K562 (cell line): ENCODE measurements around the gene KLHL18. TPM values are rescaled to one million over a fixed set of nuclear protein-coding genes. Genes with fewer than 3 reads are reported as not detected.

Experiments
- ATAC-seq: fragments of 200-7000 bp; cut with Tn5 transposase; 3 replicates; pipeline ENCODE4 v1.9.1; 2020; ENCODE audit warnings: moderate library complexity
- BruUV-seq: library from RNA; stranded (reverse); fragments of 400-500 nt; replicated peaks from 2 replicates; lab custom pipeline; 2021; lab: Mats Ljungman, UMichigan
- CTCF ChIA-PET: fragments of 300-600 bp; formaldehyde crosslinking; extraction: SDS; loops from one replicate; lab custom pipeline; 2021; ENCODE audit warnings: low intra/inter-chr PET ratio; lab: Yijun Ruan, JAX
- POLR2A ChIA-PET: fragments of 300-600, 350-650 bp; sonication (Branson Sonifier 250); formaldehyde crosslinking; extraction: SDS; loops from one replicate; lab custom pipeline; 2021; ENCODE audit warnings: antibody characterized with exemption, inconsistent platforms; lab: Yijun Ruan, JAX
- DNase-seq, 4 experiments: peaks; one replicate each; pipeline versions ENCODE4 v3.0.0 to v3.0.0-alpha.2; 2011 to 2018; ENCODE audit warnings: low spot score in 3 of 4, mixed read lengths in 3 of 4; ENCODE audit errors: extremely low read depth in 1 of 4
- FAIRE-seq: peaks from 2 replicates; lab custom pipeline; 2011; peaks lifted over from hg19 to GRCh38; lab: Jason Lieb, UNC
- H2AFZ ChIP-seq: 2 replicates; pipeline ENCODE4 v1.6.0; 2011; ENCODE audit warnings: low read depth, low read length, control low read depth, inconsistent platforms
- H3K27ac ChIP-seq: fragments of 200-600 bp; 3 replicates; pipeline ENCODE4 v1.8.0; 2011; ENCODE audit warnings: low read depth, mild to moderate bottlenecking, control low read depth, inconsistent platforms, low read length, moderate library complexity, mixed read lengths; ENCODE audit errors: extremely low read depth
- H3K27me3 ChIP-seq, 2 experiments: fragments of 300-600 bp in 1 of 2; 2 replicates in 1 of 2; 3 replicates in 1 of 2; pipeline versions ENCODE4 v1.6.0 to v1.8.0; 2011; ENCODE audit warnings: inconsistent platforms in 2 of 2, low read length in 2 of 2, mild to moderate bottlenecking in 1 of 2, mixed read lengths in 1 of 2, moderate library complexity in 1 of 2; ENCODE audit not compliant: control insufficient read depth in 2 of 2, insufficient read depth in 2 of 2
- H3K36me3 ChIP-seq: fragments of 300-600 bp; 3 replicates; pipeline ENCODE4 v1.8.0; 2011; ENCODE audit warnings: mild to moderate bottlenecking, low read length, inconsistent platforms; ENCODE audit not compliant: control insufficient read depth, insufficient read depth
- H3K4me1 ChIP-seq, 2 experiments: fragments of 200-600 bp in 1 of 2; replicated peaks in 1 of 2; 2 replicates in 1 of 2; 3 replicates in 1 of 2; pipeline versions ENCODE4 v1.5.1 to v1.8.0; 2011; ENCODE audit warnings: inconsistent platforms in 2 of 2, low read length in 2 of 2, mild to moderate bottlenecking in 1 of 2, mixed read lengths in 1 of 2, moderate library complexity in 1 of 2; ENCODE audit not compliant: control insufficient read depth in 2 of 2, insufficient read depth in 2 of 2
- H3K4me2 ChIP-seq: 2 replicates; pipeline ENCODE4 v1.6.1; 2011; ENCODE audit warnings: low read length, control low read depth, inconsistent platforms, mixed read lengths; ENCODE audit not compliant: insufficient read depth
- H3K4me3 ChIP-seq: fragments of 200-600 bp; sonication (generic), shearing (Covaris generic); 2 replicates; pipeline ENCODE4 v1.5.1; 2016; ENCODE audit warnings: control low read depth, inconsistent platforms
- H3K79me2 ChIP-seq: fragments of 200-600 bp; 3 replicates; pipeline ENCODE4 v1.8.0; 2011; ENCODE audit warnings: low read length, inconsistent platforms; ENCODE audit not compliant: control insufficient read depth, insufficient read depth
- H3K9ac ChIP-seq, 2 experiments: 2 replicates each; pipeline versions ENCODE4 v1.6.0 to v1.6.1; 2011; ENCODE audit warnings: low read depth in 2 of 2, low read length in 2 of 2, control low read depth in 1 of 2, inconsistent platforms in 1 of 2, mild to moderate bottlenecking in 1 of 2, mixed read lengths in 1 of 2; ENCODE audit not compliant: insufficient read depth in 1 of 2
- H3K9me1 ChIP-seq: one replicate; pipeline ENCODE4 v1.6.0; 2011; ENCODE audit warnings: inconsistent platforms, mild to moderate bottlenecking, low read length, moderate library complexity; ENCODE audit not compliant: control insufficient read depth, insufficient read depth
- H3K9me3 ChIP-seq: replicated peaks from 2 replicates; pipeline ENCODE4 v1.5.1; 2011; ENCODE audit warnings: low read depth, low read length, inconsistent platforms; ENCODE audit not compliant: control insufficient read depth, insufficient read depth
- H4K20me1 ChIP-seq: replicated peaks from 2 replicates; pipeline ENCODE4 v1.6.1; 2011; ENCODE audit warnings: low read length, inconsistent platforms, mixed read lengths; ENCODE audit not compliant: control insufficient read depth, insufficient read depth
- CBX1 ChIP-seq: sonication (generic); IDR thresholded peaks from 2 replicates; pipeline ENCODE4 v1.6.1; 2016; ENCODE audit warnings: antibody characterized with exemption, low read depth, mild to moderate bottlenecking
- CHCHD3 ChIP-seq: fragments of 250-450 bp; sonication (Bioruptor Pico); IDR thresholded peaks from 2 replicates; pipeline ENCODE4 v2.1.2; 2022; ENCODE audit warnings: mild to moderate bottlenecking
- ESRRB ChIP-seq: fragments of 250-450 bp; sonication (Bioruptor Pico); IDR thresholded peaks from 2 replicates; pipeline ENCODE4 v1.5.0; 2020; ENCODE audit warnings: mild to moderate bottlenecking, moderate library complexity, borderline replicate concordance
- EZH2 ChIP-seq: IDR thresholded peaks from 2 replicates; pipeline ENCODE4 v1.6.1; 2012; ENCODE audit warnings: low read depth, mild to moderate bottlenecking, inconsistent platforms, low read length, borderline replicate concordance
- HMG20B ChIP-seq: fragments of 250-450 bp; sonication (Bioruptor Pico); IDR thresholded peaks from 2 replicates; pipeline ENCODE4 v1.5.0; 2021; ENCODE audit warnings: mild to moderate bottlenecking
- HNRNPL ChIP-seq: fragments of 200-400 bp; formaldehyde crosslinking; IDR thresholded peaks from 2 replicates; pipeline ENCODE4 v1.6.1; 2017; ENCODE audit warnings: low read depth, mild to moderate bottlenecking, low read length
- MED1 ChIP-seq: sonication (generic); formaldehyde crosslinking; IDR thresholded peaks from 2 replicates; pipeline ENCODE4 v1.8.1; 2023; ENCODE audit warnings: missing genetic modification reagents, borderline replicate concordance
- MYC ChIP-seq, 2 experiments: fragments of 250-450 bp in 1 of 2; sonication (Bioruptor Pico) in 1 of 2; IDR thresholded peaks; 2 replicates each; pipeline versions ENCODE4 v1.5.1 to v1.6.1; 2012 to 2021; ENCODE audit warnings: low read depth in 2 of 2, borderline replicate concordance in 1 of 2, improper control_type of control experiment in 1 of 2, low read length in 1 of 2, mild to moderate bottlenecking in 1 of 2, moderate library complexity in 1 of 2
- SMARCB1 ChIP-seq: IDR thresholded peaks from 2 replicates; pipeline ENCODE4 v1.6.1; 2011; ENCODE audit warnings: improper control_type of control experiment, low read depth; ENCODE audit not compliant: insufficient read length
- SMC3 ChIP-seq: conservative IDR thresholded peaks from 2 replicates; pipeline ENCODE4 v1.6.1; 2011; ENCODE audit warnings: low read depth, low read length, improper control_type of control experiment; ENCODE audit not compliant: insufficient read depth
- STAG1 ChIP-seq: sonication (generic); formaldehyde crosslinking; IDR thresholded peaks from 2 replicates; pipeline ENCODE4 v1.5.0; 2020; ENCODE audit warnings: missing genetic modification reagents, borderline replicate concordance
- ZFPM2 ChIP-seq: fragments of 250-450 bp; sonication (Bioruptor Pico); IDR thresholded peaks from 2 replicates; pipeline ENCODE4 v1.5.1; 2022; ENCODE audit warnings: mild to moderate bottlenecking
- ZNF695 ChIP-seq: fragments of 450-650 bp; formaldehyde crosslinking; IDR thresholded peaks from 2 replicates; pipeline ENCODE4 v1.4.0; 2020; ENCODE audit warnings: mild to moderate bottlenecking, moderate library complexity
- WGBS: fragments of 100-300 bp; shearing (Covaris generic); methylation state at CpG from one replicate; pipeline ENCODE4 v1.1.6; 2016; ENCODE audit warnings: low coverage, mixed read lengths; ENCODE audit not compliant: insufficient coverage; ENCODE audit errors: missing lambda C conversion rate; 5-methylcytosine and 5-hydroxymethylcytosine counted together
- in situ Hi-C: fragments of 300-500 bp; cut with MboI; formaldehyde crosslinking; loops from 4 replicates; pipeline ENCODE4 v1.15.0; 2018; ENCODE audit warnings: inconsistent platforms, mixed read lengths
- intact Hi-C: fragments of 100-400 bp; cut with micrococcal nuclease; formaldehyde crosslinking; loops from 2 replicates; pipeline ENCODE4 v1.14.2; 2022
- polyA plus RNA-seq, 8 experiments: library from polyadenylated mRNA; depleted of rRNA in 4 of 8; stranded (reverse) in 5 of 8; unstranded in 3 of 8; fragments of >200 nt; fragmentation: Nextera tagmentation in 2 of 8; fragmentation: Illumina TruSeq in 1 of 8; extraction: Ambion mirVana in 2 of 8; extraction: Trizol in 1 of 8; gene quantifications; 2 replicates each; pipeline versions ENCODE4 v1.2.1 to v1.2.3, GENCODE V29; 2011 to 2014; ENCODE audit warnings: inconsistent platforms in 1 of 8, missing spikeins in 1 of 8
- total RNA-seq, 7 experiments: library from RNA; depleted of rRNA in 6 of 7; stranded (reverse); fragments of >200 nt in 6 of 7; fragmentation: Illumina TruSeq in 2 of 7; extraction: Trizol in 2 of 7; gene quantifications; 2 replicates each; pipeline versions ENCODE4 v1.2.1 to v1.2.3, GENCODE V29; 2011 to 2021; ENCODE audit warnings: low replicate concordance in 1 of 7
- TF ChIP-seq, protein P1 (sequence below): sonication (generic); formaldehyde crosslinking; IDR thresholded peaks from 2 replicates; pipeline ENCODE4 v1.8.0; 2022; ENCODE audit warnings: mild to moderate bottlenecking, missing genetic modification reagents, borderline replicate concordance
- TF ChIP-seq, protein P2 (sequence below): fragments of 450-650 bp; IDR thresholded peaks from 2 replicates; pipeline ENCODE4 v1.6.1; 2017; ENCODE audit warnings: antibody characterized with exemption
- TF ChIP-seq, protein P3 (sequence below): IDR thresholded peaks from 2 replicates; pipeline ENCODE4 v1.6.1; 2011; ENCODE audit warnings: borderline replicate concordance, low read depth, mild to moderate bottlenecking, moderate library complexity, low read length; ENCODE audit not compliant: insufficient read depth, poor library complexity, severe bottlenecking

The KLHL18 gene
- total and polyA plus RNA-seq, 9 of the 15 experiments (the other 6 are each of a cell fraction or from before 2014, with no cell fraction given): 26.7 to 97.5 (median 48.7) TPM

DNA sequence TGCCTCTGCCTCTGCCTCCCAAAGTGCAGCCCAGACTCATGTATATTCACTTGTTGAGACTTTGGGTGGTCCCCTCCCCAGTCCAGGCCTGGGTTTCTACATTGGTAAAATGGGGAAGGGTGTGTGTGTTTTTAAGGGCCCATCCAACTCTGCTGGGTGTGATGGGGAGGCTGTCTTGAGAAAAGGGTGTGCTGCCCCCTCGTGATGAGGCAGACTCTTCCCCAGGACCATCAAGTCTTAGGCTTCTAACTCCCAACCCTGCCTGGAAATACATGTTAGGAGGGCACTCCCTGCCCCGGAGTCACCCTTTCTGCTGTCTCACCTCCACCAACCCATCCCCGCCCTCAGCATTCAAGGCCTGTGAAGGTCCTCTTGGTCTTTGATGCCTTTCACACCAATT, 93.6 kb downstream of the KLHL18 start:
- H3K27ac ChIP-seq: no peak overlapping the region
- no peak overlapping the region; a peak in 1 of 4 replicates for H3K9ac ChIP-seq
- H3K36me3 ChIP-seq: no peaks in the 10 kb centered on the region
- no peaks in the 10 kb centered on the region for H3K27me3 ChIP-seq
- FAIRE-seq (no peak), DNase-seq (peak in 2 of 4 experiments; percentile 45 to 46), ATAC-seq (no peak)
- WGBS: 49% methylated on average over 3 of the region's 3 CpGs
- BruUV-seq: no TSS peak
- H2AFZ ChIP-seq: peak overlapping the region; percentile 53; the same call in 1 of the 2 replicates
- H3K9me3 ChIP-seq: no peaks in the 10 kb centered on the region
- H3K4me1 ChIP-seq: peaks cover 23 to 25% of the 10 kb centered on the region in 2 experiments
- CTCF ChIA-PET: interaction anchor here (0.9 kb wide), 1 partner anchor 453 kb away, joined by 4 read pairs; no protein-coding TSS in a partner anchor
- no peak overlapping the region for H3K4me3 ChIP-seq
- intact Hi-C loops (loop anchor here (10.0 kb wide), 3 partner anchors 362 to 672 kb away; partner anchors contain the start of genes MYL3 and TMIE), in situ Hi-C loops (no loop called here)
- POLR2A ChIA-PET: interaction anchor here (1.0 kb wide), 1 partner anchor 10 kb away, joined by 5 read pairs; no protein-coding TSS in a partner anchor
- peaks cover 25% of the 10 kb centered on the region for H3K79me2 ChIP-seq
- no peak overlapping the region for H3K4me2 ChIP-seq
- H3K9me1 ChIP-seq: no peaks in the 10 kb centered on the region
- peaks cover 3% of the 10 kb centered on the region for H4K20me1 ChIP-seq
- TF ChIP-seq MYC (IDR thresholded peaks at IDR 0.05; ENCODE audit: low read depth, low read length) (no peak), MYC (CRISPR knock-in tag; IDR thresholded peaks at IDR 0.05; ENCODE audit: borderline replicate concordance, low read depth) (no peak), ESRRB (CRISPR knock-in tag) (no peak), HNRNPL (no peak), SMC3 (0 out of 2 replicates have a peak, but pooled peaks have one; percentile 29), HMG20B (CRISPR knock-in tag) (no peak), STAG1 (CRISPR knock-in tag) (0 out of 2 replicates have a peak, but pooled peaks have one; percentile 28), ZNF695 (CRISPR knock-in tag) (no peak), ZFPM2 (CRISPR knock-in tag) (no peak), EZH2 (no peak), SMARCB1 (no peak), CBX1 (no peak), CHCHD3 (CRISPR knock-in tag) (no peak), MED1 (CRISPR knock-in tag) (no peak)
- TF ChIP-seq, protein P1, sequence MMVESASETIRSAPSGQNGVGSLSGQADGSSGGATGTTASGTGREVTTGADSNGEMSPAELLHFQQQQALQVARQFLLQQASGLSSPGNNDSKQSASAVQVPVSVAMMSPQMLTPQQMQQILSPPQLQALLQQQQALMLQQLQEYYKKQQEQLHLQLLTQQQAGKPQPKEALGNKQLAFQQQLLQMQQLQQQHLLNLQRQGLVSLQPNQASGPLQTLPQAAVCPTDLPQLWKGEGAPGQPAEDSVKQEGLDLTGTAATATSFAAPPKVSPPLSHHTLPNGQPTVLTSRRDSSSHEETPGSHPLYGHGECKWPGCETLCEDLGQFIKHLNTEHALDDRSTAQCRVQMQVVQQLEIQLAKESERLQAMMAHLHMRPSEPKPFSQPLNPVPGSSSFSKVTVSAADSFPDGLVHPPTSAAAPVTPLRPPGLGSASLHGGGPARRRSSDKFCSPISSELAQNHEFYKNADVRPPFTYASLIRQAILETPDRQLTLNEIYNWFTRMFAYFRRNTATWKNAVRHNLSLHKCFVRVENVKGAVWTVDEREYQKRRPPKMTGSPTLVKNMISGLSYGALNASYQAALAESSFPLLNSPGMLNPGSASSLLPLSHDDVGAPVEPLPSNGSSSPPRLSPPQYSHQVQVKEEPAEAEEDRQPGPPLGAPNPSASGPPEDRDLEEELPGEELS (CRISPR knock-in tag): no peak
- TF ChIP-seq, protein P2, sequence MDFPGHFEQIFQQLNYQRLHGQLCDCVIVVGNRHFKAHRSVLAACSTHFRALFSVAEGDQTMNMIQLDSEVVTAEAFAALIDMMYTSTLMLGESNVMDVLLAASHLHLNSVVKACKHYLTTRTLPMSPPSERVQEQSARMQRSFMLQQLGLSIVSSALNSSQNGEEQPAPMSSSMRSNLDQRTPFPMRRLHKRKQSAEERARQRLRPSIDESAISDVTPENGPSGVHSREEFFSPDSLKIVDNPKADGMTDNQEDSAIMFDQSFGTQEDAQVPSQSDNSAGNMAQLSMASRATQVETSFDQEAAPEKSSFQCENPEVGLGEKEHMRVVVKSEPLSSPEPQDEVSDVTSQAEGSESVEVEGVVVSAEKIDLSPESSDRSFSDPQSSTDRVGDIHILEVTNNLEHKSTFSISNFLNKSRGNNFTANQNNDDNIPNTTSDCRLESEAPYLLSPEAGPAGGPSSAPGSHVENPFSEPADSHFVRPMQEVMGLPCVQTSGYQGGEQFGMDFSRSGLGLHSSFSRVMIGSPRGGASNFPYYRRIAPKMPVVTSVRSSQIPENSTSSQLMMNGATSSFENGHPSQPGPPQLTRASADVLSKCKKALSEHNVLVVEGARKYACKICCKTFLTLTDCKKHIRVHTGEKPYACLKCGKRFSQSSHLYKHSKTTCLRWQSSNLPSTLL: no peak
- TF ChIP-seq, protein P3, sequence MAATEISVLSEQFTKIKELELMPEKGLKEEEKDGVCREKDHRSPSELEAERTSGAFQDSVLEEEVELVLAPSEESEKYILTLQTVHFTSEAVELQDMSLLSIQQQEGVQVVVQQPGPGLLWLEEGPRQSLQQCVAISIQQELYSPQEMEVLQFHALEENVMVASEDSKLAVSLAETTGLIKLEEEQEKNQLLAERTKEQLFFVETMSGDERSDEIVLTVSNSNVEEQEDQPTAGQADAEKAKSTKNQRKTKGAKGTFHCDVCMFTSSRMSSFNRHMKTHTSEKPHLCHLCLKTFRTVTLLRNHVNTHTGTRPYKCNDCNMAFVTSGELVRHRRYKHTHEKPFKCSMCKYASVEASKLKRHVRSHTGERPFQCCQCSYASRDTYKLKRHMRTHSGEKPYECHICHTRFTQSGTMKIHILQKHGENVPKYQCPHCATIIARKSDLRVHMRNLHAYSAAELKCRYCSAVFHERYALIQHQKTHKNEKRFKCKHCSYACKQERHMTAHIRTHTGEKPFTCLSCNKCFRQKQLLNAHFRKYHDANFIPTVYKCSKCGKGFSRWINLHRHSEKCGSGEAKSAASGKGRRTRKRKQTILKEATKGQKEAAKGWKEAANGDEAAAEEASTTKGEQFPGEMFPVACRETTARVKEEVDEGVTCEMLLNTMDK: no peak
